ENCODE measurements around the gene S100A4.

S100A4 gene

GRCh38 chr1:153533689-153534201 is 11.9 kb downstream of the S100A4 start:
- peak overlapping the region; percentile 99 for H3K4me3 ChIP-seq (ENCODE audit: low read depth, low read length)
- POLR2A ChIA-PET, result interaction anchor here (0.7 to 5.5 kb wide), 14 partner anchors 11 to 173 kb away, joined by 3 to 128 read pairs (median 8); partner anchors contain the start of genes CHTOP, S100A13, S100A16 and S100A2
- no peak for DNase-seq (ENCODE audit: low read depth, low spot score)

GRCh38 chr1:153532769-153533599 is 12.6 kb downstream of the S100A4 start:
- no peak for DNase-seq (ENCODE audit: low read depth, low spot score)
- H3K4me3 ChIP-seq (ENCODE audit: low read depth, low read length), result peak overlapping the region; percentile 99
- CTCF ChIA-PET, result interaction anchor here (0.6 to 14.8 kb wide), 38 partner anchors 8 to 460 kb away, joined by 3 to 333 read pairs (median 6); partner anchors contain the start of genes CHTOP, ILF2, RAB13 and S100A1
- POLR2A ChIA-PET, result interaction anchor here (0.5 to 5.5 kb wide), 17 partner anchors 12 to 101 kb away, joined by 3 to 128 read pairs (median 6); partner anchors contain the start of genes CHTOP, S100A13, S100A16 and S100A2
- peak; percentile 99 for TF ChIP-seq CTCF (IDR thresholded peaks at IDR 0.05; ENCODE audit: insufficient read depth, low read length, missing control alignments)

More at GRCh38 chr1:153533689-153534201, 11.9 kb downstream of the S100A4 start:
- no peak for TF ChIP-seq CTCF (IDR thresholded peaks at IDR 0.05; ENCODE audit: insufficient read depth, low read length, missing control alignments)
- CTCF ChIA-PET, result interaction anchor here (0.6 to 14.8 kb wide), 28 partner anchors 8 to 182 kb away, joined by 3 to 333 read pairs (median 9); partner anchors contain the start of genes CHTOP, S100A1, S100A13 and S100A14

- no peak for DNase-seq (ENCODE audit: low read depth, low spot score)
- TF ChIP-seq CTCF (IDR thresholded peaks at IDR 0.05; ENCODE audit: insufficient read depth, low read length, missing control alignments), result no peak
- POLR2A ChIA-PET, result interaction anchor here (0.7 to 5.5 kb wide), 11 partner anchors 9 to 95 kb away, joined by 3 to 128 read pairs (median 4); partner anchors contain the start of genes S100A13, S100A16, S100A2 and S100A4
These were observed 13.4 kb downstream of the S100A4 start for GRCh38 chr1:153532181-153532580.

GRCh38 chr1:153531638-153532037 is 14.0 kb downstream of the S100A4 start:
- POLR2A ChIA-PET, result interaction anchor here (0.7 to 5.5 kb wide), 9 partner anchors 9 to 95 kb away, joined by 3 to 128 read pairs (median 5); partner anchors contain the start of genes S100A13, S100A16, S100A2 and S100A4
- TF ChIP-seq CTCF (IDR thresholded peaks at IDR 0.05; ENCODE audit: insufficient read depth, low read length, missing control alignments), result no peak
- no peak for DNase-seq (ENCODE audit: low read depth, low spot score)
- CTCF ChIA-PET, result interaction anchor here (0.7 to 14.8 kb wide), 20 partner anchors 10 to 180 kb away, joined by 3 to 333 read pairs (median 17); partner anchors contain the start of genes S100A1, S100A13, S100A16 and S100A2
- H3K4me3 ChIP-seq (ENCODE audit: low read depth, low read length), result no peak overlapping the region

More at GRCh38 chr1:153532181-153532580, 13.4 kb downstream of the S100A4 start:
- H3K4me3 ChIP-seq (ENCODE audit: low read depth, low read length), result no peak overlapping the region
- CTCF ChIA-PET, result interaction anchor here (0.7 to 14.8 kb wide), 27 partner anchors 7 to 454 kb away, joined by 3 to 333 read pairs (median 10); partner anchors contain the start of genes RAB13, S100A1, S100A13 and S100A16

- ChIA-PET CTCF (interaction anchor here (5.0 to 14.8 kb wide), 2 partner anchors 18 to 43 kb away, joined by 49 to 333 read pairs; no protein-coding TSS in a partner anchor), POLR2A (no interaction called here)
- no peak for TF ChIP-seq CTCF (IDR thresholded peaks at IDR 0.05; ENCODE audit: insufficient read depth, low read length, missing control alignments)
- DNase-seq (ENCODE audit: low read depth, low spot score), result no peak
- no peak overlapping the region for H3K4me3 ChIP-seq (ENCODE audit: low read depth, low read length)
These were observed 17.9 kb downstream of the S100A4 start for GRCh38 chr1:153527683-153528040.

Measured in AG04449 (cell line).